Activated B cell treated with CpG ODN at 0.5 μM for 24 hours (primary cell): Measurements from ENCODE around the gene DDX42. TPM values are rescaled to one million over a fixed set of nuclear protein-coding genes. Genes with fewer than 3 reads are reported as not detected.

Experiments used
- ATAC-seq: fragments of 200-7000 bp; cut with Tn5 transposase; one replicate; pipeline ENCODE4 v1.10.0; 2021; ENCODE audit warnings: low read depth, mild to moderate bottlenecking, moderate library complexity
- CTCF ChIA-PET: fragments of 350-600 bp; sonication (Branson Sonifier 250); formaldehyde crosslinking; loops from one replicate; lab custom pipeline; 2021; ENCODE audit warnings: antibody characterized with exemption; lab: Charles Lee
- POLR2A ChIA-PET: fragments of 350-600 bp; sonication (Branson Sonifier 250); formaldehyde crosslinking; loops from one replicate; lab custom pipeline; 2021; ENCODE audit warnings: antibody characterized with exemption; lab: Charles Lee
- DNase-seq: peaks from one replicate; pipeline ENCODE4 v3.0.0; 2022
- H3K27ac Mint-ChIP-seq: one replicate; pipeline ENCODE4 v1.8.0; 2020; ENCODE audit warnings: mixed read lengths
- H3K27me3 Mint-ChIP-seq: one replicate; pipeline ENCODE4 v1.8.0; 2021; ENCODE audit warnings: mixed read lengths
- H3K36me3 Mint-ChIP-seq: one replicate; pipeline ENCODE4 v1.8.0; 2021; ENCODE audit warnings: low read depth, mixed read lengths
- H3K4me1 Mint-ChIP-seq: one replicate; pipeline ENCODE4 v1.8.0; 2021; ENCODE audit warnings: mixed read lengths
- H3K4me3 Mint-ChIP-seq: one replicate; pipeline ENCODE4 v1.8.0; 2020; ENCODE audit warnings: mild to moderate bottlenecking, mixed read lengths
- H3K9me3 Mint-ChIP-seq: one replicate; pipeline ENCODE4 v1.8.0; 2020; ENCODE audit warnings: mixed read lengths
- intact Hi-C: fragments of 100-400 bp; cut with micrococcal nuclease; formaldehyde crosslinking; loops from one replicate; pipeline ENCODE4 v1.15.1; 2024
- total RNA-seq: library from RNA; stranded (reverse); gene quantifications from 2 replicates; pipeline ENCODE4 v1.2.3, GENCODE V29; 2022
- TF ChIP-seq, protein P1 (sequence below): fragments of 200-600 bp; IDR thresholded peaks from one replicate; pipeline ENCODE4 v1.8.0; 2022; ENCODE audit warnings: antibody characterized with exemption, mild to moderate bottlenecking

DDX42 gene
- total RNA-seq, 1 donor from 2014 or later: 160 TPM

DNA sequence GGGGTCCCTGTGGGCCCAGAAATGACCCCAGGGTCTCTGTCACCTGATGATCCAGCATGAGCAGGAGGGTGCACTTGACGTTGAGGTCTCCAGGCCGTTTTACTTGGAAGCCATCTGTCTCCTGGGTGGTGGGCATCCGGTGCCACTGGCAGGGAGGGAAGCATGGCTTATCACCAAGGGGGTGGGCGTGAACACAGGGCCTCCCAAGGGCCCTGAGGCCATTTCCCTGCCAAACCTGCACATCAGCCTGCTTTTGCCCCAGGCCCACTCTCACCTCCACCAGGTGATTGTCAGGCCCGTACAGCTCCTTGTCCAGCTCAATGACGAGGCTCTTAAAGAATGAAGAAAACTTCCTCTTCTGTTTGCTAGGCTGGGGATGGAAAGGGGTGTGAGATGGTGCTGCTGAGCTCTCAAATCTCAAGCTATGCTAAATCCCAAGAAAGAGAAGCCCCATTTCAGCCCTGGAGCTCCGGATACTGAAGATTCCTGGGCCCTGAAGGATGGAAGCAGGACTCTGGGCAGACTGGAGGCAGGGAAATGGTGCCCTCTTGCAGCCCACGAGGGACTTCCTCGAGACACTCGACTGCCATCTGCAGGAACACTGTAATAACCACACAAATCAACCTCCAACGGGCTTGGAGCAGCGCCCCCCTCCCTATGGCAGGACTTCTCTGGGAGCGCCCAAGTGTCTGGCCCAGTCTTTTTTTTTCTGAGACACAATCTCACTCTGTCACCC, 60.6 kb downstream of the DDX42 start:
- ATAC-seq (peak; percentile 88), DNase-seq (no peak)
- H3K4me3 Mint-ChIP-seq: no peak overlapping the region
- TF ChIP-seq, protein P1, sequence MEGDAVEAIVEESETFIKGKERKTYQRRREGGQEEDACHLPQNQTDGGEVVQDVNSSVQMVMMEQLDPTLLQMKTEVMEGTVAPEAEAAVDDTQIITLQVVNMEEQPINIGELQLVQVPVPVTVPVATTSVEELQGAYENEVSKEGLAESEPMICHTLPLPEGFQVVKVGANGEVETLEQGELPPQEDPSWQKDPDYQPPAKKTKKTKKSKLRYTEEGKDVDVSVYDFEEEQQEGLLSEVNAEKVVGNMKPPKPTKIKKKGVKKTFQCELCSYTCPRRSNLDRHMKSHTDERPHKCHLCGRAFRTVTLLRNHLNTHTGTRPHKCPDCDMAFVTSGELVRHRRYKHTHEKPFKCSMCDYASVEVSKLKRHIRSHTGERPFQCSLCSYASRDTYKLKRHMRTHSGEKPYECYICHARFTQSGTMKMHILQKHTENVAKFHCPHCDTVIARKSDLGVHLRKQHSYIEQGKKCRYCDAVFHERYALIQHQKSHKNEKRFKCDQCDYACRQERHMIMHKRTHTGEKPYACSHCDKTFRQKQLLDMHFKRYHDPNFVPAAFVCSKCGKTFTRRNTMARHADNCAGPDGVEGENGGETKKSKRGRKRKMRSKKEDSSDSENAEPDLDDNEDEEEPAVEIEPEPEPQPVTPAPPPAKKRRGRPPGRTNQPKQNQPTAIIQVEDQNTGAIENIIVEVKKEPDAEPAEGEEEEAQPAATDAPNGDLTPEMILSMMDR: no peak
- ChIA-PET POLR2A (interaction anchor here (1.0 to 5.3 kb wide), 4 partner anchors 8 to 311 kb away, joined by 3 to 30 read pairs (median 5); partner anchors contain the start of genes CCDC47 and SMARCD2), CTCF (interaction anchor here (0.6 to 0.9 kb wide), 3 partner anchors 16 to 139 kb away, joined by 3 read pairs; no protein-coding TSS in a partner anchor)
- no peaks in the 10 kb centered on the region for H3K9me3 Mint-ChIP-seq
- intact Hi-C loops: loop anchor here (1.0 to 2.0 kb wide), 3 partner anchors 7 to 409 kb away; partner anchors contain the start of genes FTSJ3 and PSMC5
- no peaks in the 10 kb centered on the region for H3K27me3 Mint-ChIP-seq
- H3K27ac Mint-ChIP-seq: peak overlapping the region; percentile 65
- H3K4me1 Mint-ChIP-seq: peaks cover 56% of the 10 kb centered on the region
- H3K36me3 Mint-ChIP-seq: peaks cover 71% of the 10 kb centered on the region

DNA sequence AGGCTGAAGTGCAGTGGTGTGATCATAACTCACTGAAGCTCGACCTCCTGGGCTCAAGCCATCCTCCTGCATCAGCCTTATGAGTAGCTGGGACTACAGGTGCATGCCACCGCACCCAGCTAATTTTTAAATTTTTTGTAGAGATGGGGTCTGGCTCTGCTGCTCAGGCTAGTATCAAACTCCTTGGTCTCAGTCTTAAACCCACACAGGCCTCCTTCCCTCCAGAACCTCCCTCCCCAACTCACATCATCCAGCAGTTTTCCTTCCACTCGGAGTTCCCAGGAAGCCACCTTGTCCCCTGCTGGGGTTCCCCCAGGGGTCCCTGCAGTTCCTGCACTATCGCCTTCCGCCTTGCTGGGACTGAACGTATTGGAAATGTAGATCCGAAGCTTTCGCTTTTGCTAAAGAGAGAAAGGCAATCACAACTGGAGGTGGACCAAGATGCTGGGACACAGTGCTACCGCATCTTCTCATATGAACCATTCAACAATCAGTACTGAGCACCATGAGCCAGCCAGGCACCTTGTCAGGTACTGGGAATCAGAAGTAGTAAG, 61.3 kb downstream of the DDX42 start:
- ChIA-PET POLR2A (interaction anchor here (0.5 to 5.3 kb wide), 4 partner anchors 7 to 224 kb away, joined by 3 to 30 read pairs (median 5); partner anchors contain the start of genes CCDC47 and SMARCD2), CTCF (interaction anchor here (0.9 kb wide), 1 partner anchor 140 kb away, joined by 3 read pairs; no protein-coding TSS in a partner anchor)
- peaks cover 65% of the 10 kb centered on the region for H3K36me3 Mint-ChIP-seq
- TF ChIP-seq, protein P1: no peak
- H3K4me3 Mint-ChIP-seq: no peak overlapping the region
- DNase-seq: no peak
- H3K27me3 Mint-ChIP-seq: no peaks in the 10 kb centered on the region
- intact Hi-C loops: loop anchor here (1.0 to 2.0 kb wide), 3 partner anchors 8 to 410 kb away; partner anchors contain the start of genes FTSJ3 and PSMC5
- peaks cover 53% of the 10 kb centered on the region for H3K4me1 Mint-ChIP-seq
- H3K27ac Mint-ChIP-seq: no peak overlapping the region
- H3K9me3 Mint-ChIP-seq: no peaks in the 10 kb centered on the region
- no peak for ATAC-seq

DNA sequence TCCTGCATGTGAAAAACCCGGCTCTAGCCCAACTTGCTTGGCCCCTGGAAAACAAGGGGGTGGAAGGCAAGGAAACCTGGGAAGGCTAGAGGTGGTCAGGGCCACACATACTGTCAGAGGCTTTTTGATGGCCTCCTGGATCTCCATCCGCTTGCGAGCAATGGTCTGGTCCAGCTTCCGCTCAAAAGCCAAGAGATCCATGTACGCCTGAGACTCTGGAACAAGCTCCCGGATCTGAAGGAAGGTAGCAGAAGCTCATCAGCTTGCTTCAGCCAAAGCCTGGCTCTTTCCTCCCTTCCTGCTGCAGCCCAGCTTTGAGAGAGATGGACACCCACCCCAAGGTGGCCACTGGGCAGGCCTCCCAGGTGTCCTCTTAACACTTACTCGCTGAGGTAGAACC, 62.8 kb downstream of the DDX42 start:
- CTCF ChIA-PET: interaction anchor here (1.0 kb wide), 1 partner anchor 19 kb away, joined by 3 read pairs; no protein-coding TSS in a partner anchor
- Mint-ChIP-seq H3K27ac (no peak overlapping the region), H3K4me3 (no peak overlapping the region), H3K4me1 (peaks cover 58% of the 10 kb centered on the region), H3K36me3 (peaks cover 52% of the 10 kb centered on the region), H3K9me3 (no peaks in the 10 kb centered on the region), H3K27me3 (no peaks in the 10 kb centered on the region)
- intact Hi-C loops: no loop called here
- DNase-seq (no peak), ATAC-seq (no peak)
- POLR2A ChIA-PET: interaction anchor here (8.3 kb wide), 1 partner anchor 10 kb away, joined by 112 read pairs; the partner anchor contains the start of genes FTSJ3 and PSMC5
- TF ChIP-seq, protein P1: no peak

DNA sequence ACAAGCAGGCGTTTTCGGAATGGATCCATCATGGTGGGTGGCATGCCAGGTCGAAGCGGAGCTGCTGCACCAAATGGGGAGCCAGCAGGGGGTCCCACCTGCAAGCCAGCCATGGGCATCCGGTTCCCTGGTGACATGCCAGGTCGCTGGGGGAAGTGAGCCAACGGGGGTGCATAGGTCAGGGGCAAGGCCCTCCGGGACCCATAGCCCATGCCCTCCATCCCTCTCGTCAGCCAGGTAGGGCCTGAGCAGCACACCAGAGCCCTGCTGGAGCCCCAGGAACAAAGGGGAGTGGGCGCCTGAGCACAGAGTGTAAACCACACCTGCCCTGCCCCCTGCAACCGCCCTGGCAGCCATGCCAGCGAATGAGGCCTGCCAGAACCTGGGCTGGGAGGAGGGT, 63.5 kb downstream of the DDX42 start:
- Mint-ChIP-seq H3K4me3 (no peak overlapping the region), H3K36me3 (peaks cover 48% of the 10 kb centered on the region), H3K9me3 (no peaks in the 10 kb centered on the region), H3K4me1 (peaks cover 56% of the 10 kb centered on the region), H3K27ac (no peak overlapping the region), H3K27me3 (no peaks in the 10 kb centered on the region)
- CTCF ChIA-PET: interaction anchor here (1.0 kb wide), 1 partner anchor 19 kb away, joined by 3 read pairs; no protein-coding TSS in a partner anchor
- POLR2A ChIA-PET: interaction anchor here (6.7 to 8.3 kb wide), 2 partner anchors 10 to 63 kb away, joined by 72 to 112 read pairs; partner anchors contain the start of genes CCDC47, DDX42, FTSJ3 and PSMC5
- DNase-seq (no peak), ATAC-seq (no peak)
- TF ChIP-seq, protein P1: no peak
- intact Hi-C loops: no loop called here
